PFSK-1 (cell line): ENCODE measurements around the gene PTPRN2.

Experiments
- FOXP2 ChIP-seq: optimal IDR thresholded peaks from 2 replicates; pipeline ENCODE3; 2011; ENCODE audit warnings: borderline replicate concordance, control low read depth, inconsistent platforms; ENCODE audit not compliant: insufficient read depth; ENCODE audit errors: extremely low read length, extremely low read depth
- POLR2AphosphoS5 ChIP-seq: IDR thresholded peaks from 2 replicates; pipeline ENCODE4 v1.6.1; 2012; ENCODE audit warnings: low read depth, mild to moderate bottlenecking, control low read depth, low read length, moderate library complexity
- REST ChIP-seq, 2 experiments: IDR thresholded peaks; 2 replicates each; pipeline versions ENCODE4 v1.6.1 to v1.8.0; 2011 to 2012; ENCODE audit warnings: low read depth in 2 of 2, low read length in 2 of 2, control low read depth in 1 of 2, inconsistent platforms in 1 of 2, mild to moderate bottlenecking in 1 of 2, moderate library complexity in 1 of 2; ENCODE audit not compliant: insufficient read depth in 1 of 2
- SIN3A ChIP-seq: IDR thresholded peaks from 2 replicates; pipeline ENCODE4 v1.6.1; 2012; ENCODE audit warnings: mild to moderate bottlenecking, low read length, moderate library complexity, borderline replicate concordance; ENCODE audit not compliant: insufficient read depth
- TAF1 ChIP-seq: IDR thresholded peaks from 2 replicates; pipeline ENCODE4 v1.6.1; 2012; ENCODE audit warnings: low read length, control low read depth, borderline replicate concordance; ENCODE audit not compliant: insufficient read depth

Gene PTPRN2

GRCh38 chr7:158374146-158374545 is 213.5 kb downstream of the PTPRN2 start:
- TF ChIP-seq REST (IDR thresholded peaks at IDR 0.05; ENCODE audit: insufficient read depth in 1 of 2, low read depth in 2 of 2, low read length in 2 of 2) = no peak
- TF ChIP-seq POLR2AphosphoS5 = no peak
- TF ChIP-seq SIN3A = no peak
- TF ChIP-seq FOXP2 = no peak
- TF ChIP-seq TAF1 = no peak

- no peak for TF ChIP-seq POLR2AphosphoS5
- TF ChIP-seq REST (IDR thresholded peaks at IDR 0.05; ENCODE audit: insufficient read depth in 1 of 2, low read depth in 2 of 2, low read length in 2 of 2) = no peak
- no peak for TF ChIP-seq SIN3A
- TF ChIP-seq FOXP2 = no peak
- no peak for TF ChIP-seq TAF1
Measured at GRCh38 chr7:158373476-158374133, 214.0 kb downstream of the PTPRN2 start.

- no peak for TF ChIP-seq SIN3A
- no peak for TF ChIP-seq FOXP2
- no peak for TF ChIP-seq TAF1
- TF ChIP-seq REST (IDR thresholded peaks at IDR 0.05; ENCODE audit: insufficient read depth in 1 of 2, low read depth in 2 of 2, low read length in 2 of 2) = no peak
- TF ChIP-seq POLR2AphosphoS5 = no peak
Measured at GRCh38 chr7:158372400-158373342, 215.0 kb downstream of the PTPRN2 start.

GRCh38 chr7:158371856-158372255 is 215.8 kb downstream of the PTPRN2 start:
- no peak for TF ChIP-seq FOXP2
- TF ChIP-seq POLR2AphosphoS5 = no peak
- no peak for TF ChIP-seq SIN3A
- no peak for TF ChIP-seq REST (IDR thresholded peaks at IDR 0.05; ENCODE audit: insufficient read depth in 1 of 2, low read depth in 2 of 2, low read length in 2 of 2)
- no peak for TF ChIP-seq TAF1
